K562 (cell line): ENCODE data around the gene RNF19B. TPM values are rescaled to one million over a fixed set of nuclear protein-coding genes. Genes with fewer than 3 reads are reported as not detected.

Experiments used
- ARID1B ChIP-seq: fragments of 450-650 bp; IDR thresholded peaks from 2 replicates; pipeline ENCODE4 v1.6.1; 2016; ENCODE audit warnings: antibody characterized with exemption, mild to moderate bottlenecking, inconsistent platforms
- BACH1 ChIP-seq: fragments of 200-800 bp; sonication (Bioruptor generic); IDR thresholded peaks from 2 replicates; pipeline ENCODE4 v1.6.1; 2016; ENCODE audit warnings: missing genetic modification characterization, missing compliant biosample characterization
- CEBPG ChIP-seq, 3 experiments: fragments of 200-800 bp in 1 of 3; sonication (Bioruptor generic) in 1 of 3; sonication (generic) in 1 of 3; formaldehyde crosslinking in 1 of 3; IDR thresholded peaks in 2 of 3; conservative IDR thresholded peaks in 1 of 3; 2 replicates each; pipeline versions ENCODE4 v1.6.1 to v1.8.0; 2016 to 2022; ENCODE audit warnings: missing compliant biosample characterization in 2 of 3, missing genetic modification characterization in 2 of 3, mild to moderate bottlenecking in 1 of 3, missing genetic modification reagents in 1 of 3
- COPS2 ChIP-seq: fragments of 450-650 bp; conservative IDR thresholded peaks from 2 replicates; pipeline ENCODE4 v1.6.1; 2016; ENCODE audit warnings: mild to moderate bottlenecking, moderate library complexity
- E2F6 ChIP-seq, 2 experiments: IDR thresholded peaks; 2 replicates each; pipeline ENCODE4 v1.6.1; 2011; ENCODE audit warnings: borderline replicate concordance in 1 of 2, control low read depth in 1 of 2, low read depth in 1 of 2, low read length in 1 of 2, mild to moderate bottlenecking in 1 of 2, mixed read lengths in 1 of 2, moderate library complexity in 1 of 2; ENCODE audit not compliant: insufficient read depth in 1 of 2, insufficient read length in 1 of 2, poor library complexity in 1 of 2, severe bottlenecking in 1 of 2; ENCODE audit errors: extremely low read depth in 1 of 2
- ETS2 ChIP-seq: IDR thresholded peaks from 2 replicates; pipeline ENCODE4 v1.6.1; 2016; ENCODE audit warnings: borderline replicate concordance, missing genetic modification characterization, mild to moderate bottlenecking, moderate library complexity, missing compliant biosample characterization; ENCODE audit not compliant: poor library complexity, severe bottlenecking
- FUS ChIP-seq: fragments of 200-400 bp; formaldehyde crosslinking; optimal IDR thresholded peaks from 2 replicates; pipeline ENCODE3; 2017; ENCODE audit warnings: low read depth, low read length
- GTF3C2 ChIP-seq: IDR thresholded peaks from 3 replicates; pipeline ENCODE4 v1.6.1; 2011; ENCODE audit warnings: borderline replicate concordance, mild to moderate bottlenecking, moderate library complexity; ENCODE audit not compliant: insufficient read length; ENCODE audit errors: extremely low read depth
- JUND ChIP-seq, 2 experiments: IDR thresholded peaks; 2 replicates in 1 of 2; 3 replicates in 1 of 2; pipeline ENCODE4 v1.6.1; 2011; ENCODE audit warnings: borderline replicate concordance in 2 of 2, low read depth in 2 of 2, low read length in 2 of 2, improper control_type of control experiment in 1 of 2, missing biosample characterization in 1 of 2, missing genetic modification characterization in 1 of 2, missing genetic modification reagents in 1 of 2
- L3MBTL2 ChIP-seq: fragments of 450-650 bp; IDR thresholded peaks from 2 replicates; pipeline ENCODE4 v1.6.1; 2016; ENCODE audit warnings: mild to moderate bottlenecking, moderate library complexity
- SNIP1 ChIP-seq: fragments of 450-650 bp; IDR thresholded peaks from 2 replicates; pipeline ENCODE4 v1.7.1; 2017; ENCODE audit warnings: low read depth, mild to moderate bottlenecking
- SRSF1 ChIP-seq: fragments of 200-400 bp; formaldehyde crosslinking; IDR thresholded peaks from 2 replicates; pipeline ENCODE4 v1.6.1; 2017; ENCODE audit warnings: mild to moderate bottlenecking, low read depth, low read length, moderate library complexity
- TEAD4 ChIP-seq, 2 experiments: sonication (generic) in 1 of 2; formaldehyde crosslinking in 1 of 2; IDR thresholded peaks; 2 replicates each; pipeline versions ENCODE4 v1.6.1 to v1.8.0; 2012 to 2022; ENCODE audit warnings: borderline replicate concordance in 1 of 2, inconsistent platforms in 1 of 2, low read length in 1 of 2, mild to moderate bottlenecking in 1 of 2, missing genetic modification reagents in 1 of 2
- ZKSCAN8 ChIP-seq: fragments of 200-800 bp; sonication (Bioruptor generic); IDR thresholded peaks from 2 replicates; pipeline ENCODE4 v1.6.1; 2016; ENCODE audit warnings: missing genetic modification characterization, missing compliant biosample characterization
- ZNF316 ChIP-seq: fragments of 450-650 bp; IDR thresholded peaks from 2 replicates; pipeline ENCODE4 v1.6.1; 2016
- ZNF511 ChIP-seq: sonication (generic); formaldehyde crosslinking; IDR thresholded peaks from 2 replicates; pipeline ENCODE4 v1.8.0; 2022; ENCODE audit warnings: mild to moderate bottlenecking, missing genetic modification reagents
- ZNF766 ChIP-seq: fragments of 200-800 bp; sonication (Bioruptor generic); conservative IDR thresholded peaks from 2 replicates; pipeline ENCODE4 v1.6.1; 2016; ENCODE audit warnings: missing genetic modification characterization, missing compliant biosample characterization
- polyA plus RNA-seq, 8 experiments: library from polyadenylated mRNA; depleted of rRNA in 4 of 8; stranded (reverse) in 5 of 8; unstranded in 3 of 8; fragments of >200 nt; fragmentation: Nextera tagmentation in 2 of 8; fragmentation: Illumina TruSeq in 1 of 8; extraction: Ambion mirVana in 2 of 8; extraction: Trizol in 1 of 8; gene quantifications; 2 replicates each; pipeline versions ENCODE4 v1.2.1 to v1.2.3, GENCODE V29; 2011 to 2014; ENCODE audit warnings: inconsistent platforms in 1 of 8, missing spikeins in 1 of 8
- total RNA-seq, 7 experiments: library from RNA; depleted of rRNA in 6 of 7; stranded (reverse); fragments of >200 nt in 6 of 7; fragmentation: Illumina TruSeq in 2 of 7; extraction: Trizol in 2 of 7; gene quantifications; 2 replicates each; pipeline versions ENCODE4 v1.2.1 to v1.2.3, GENCODE V29; 2011 to 2021; ENCODE audit warnings: low replicate concordance in 1 of 7
- TF ChIP-seq, protein P1 (sequence below): fragments of 250-450 bp; sonication (Bioruptor Pico); IDR thresholded peaks from 2 replicates; pipeline ENCODE4 v1.8.0; 2021; ENCODE audit warnings: mild to moderate bottlenecking, moderate library complexity

RNF19B gene
- total and polyA plus RNA-seq, 9 of the 15 experiments (the other 6 are each of a cell fraction or from before 2014, with no cell fraction given) = 2.6 to 14.9 (median 10.1) TPM

GRCh38 chr1:32966900-32967299 lies 2.3 kb upstream of the RNF19B start (continued):
- peak; percentile 57; the same call in 1 of the 2 replicates for TF ChIP-seq ZNF766 (CRISPR knock-in tag)
- no peak for TF ChIP-seq BACH1 (tag)
- no peak for TF ChIP-seq ZNF316
- no peak for TF ChIP-seq ETS2 (tag)
- TF ChIP-seq CEBPG (CRISPR knock-in tag; IDR thresholded peaks at IDR 0.05) = no peak
- peak; percentile 57 to 60; a peak in 2 of 4 replicates for TF ChIP-seq CEBPG (tag; conservative IDR thresholded peaks at IDR 0.05 in 1 of 2, IDR thresholded peaks at IDR 0.05 in 1 of 2)
- peak; percentile 40; the same call in 1 of the 2 replicates for TF ChIP-seq JUND (IDR thresholded peaks at IDR 0.05; ENCODE audit: borderline replicate concordance, low read depth, low read length)
- no peak for TF ChIP-seq JUND (tag; IDR thresholded peaks at IDR 0.05; ENCODE audit: borderline replicate concordance, low read depth, low read length)
- TF ChIP-seq SRSF1 = no peak
- TF ChIP-seq, protein P1, sequence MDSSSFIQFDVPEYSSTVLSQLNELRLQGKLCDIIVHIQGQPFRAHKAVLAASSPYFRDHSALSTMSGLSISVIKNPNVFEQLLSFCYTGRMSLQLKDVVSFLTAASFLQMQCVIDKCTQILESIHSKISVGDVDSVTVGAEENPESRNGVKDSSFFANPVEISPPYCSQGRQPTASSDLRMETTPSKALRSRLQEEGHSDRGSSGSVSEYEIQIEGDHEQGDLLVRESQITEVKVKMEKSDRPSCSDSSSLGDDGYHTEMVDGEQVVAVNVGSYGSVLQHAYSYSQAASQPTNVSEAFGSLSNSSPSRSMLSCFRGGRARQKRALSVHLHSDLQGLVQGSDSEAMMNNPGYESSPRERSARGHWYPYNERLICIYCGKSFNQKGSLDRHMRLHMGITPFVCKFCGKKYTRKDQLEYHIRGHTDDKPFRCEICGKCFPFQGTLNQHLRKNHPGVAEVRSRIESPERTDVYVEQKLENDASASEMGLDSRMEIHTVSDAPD (CRISPR knock-in tag) = no peak
- no peak for TF ChIP-seq FUS
- no peak for TF ChIP-seq SNIP1
- TF ChIP-seq ZKSCAN8 = no peak
- no peak for TF ChIP-seq GTF3C2
- TF ChIP-seq ZNF511 (CRISPR knock-in tag) = no peak
- no peak for TF ChIP-seq L3MBTL2
- TF ChIP-seq COPS2 = no peak
- peak; percentile 44; the same call in 1 of the 2 replicates for TF ChIP-seq ARID1B
- peak; percentile 30; the same call in 1 of the 2 replicates for TF ChIP-seq TEAD4 (IDR thresholded peaks at IDR 0.05; ENCODE audit: low read length)
- no peak for TF ChIP-seq TEAD4 (CRISPR knock-in tag; IDR thresholded peaks at IDR 0.05; ENCODE audit: borderline replicate concordance)
- no peak for TF ChIP-seq E2F6 (IDR thresholded peaks at IDR 0.05; ENCODE audit: borderline replicate concordance in 1 of 2, extremely low read depth in 1 of 2, insufficient read depth in 1 of 2, insufficient read length in 1 of 2, low read depth in 1 of 2, low read length in 1 of 2, poor library complexity in 1 of 2, severe bottlenecking in 1 of 2)
